NB4 (cell line): ENCODE results near the gene SLC25A46.

ENCODE experiments used
- TF ChIP-seq, protein P1 (sequence below): IDR thresholded peaks from 2 replicates; pipeline ENCODE4 v1.6.1; 2011; ENCODE audit warnings: low read depth, low read length
- TF ChIP-seq, protein P2 (sequence below): IDR thresholded peaks from one replicate; pipeline ENCODE4 v1.5.1; 2012; ENCODE audit warnings: low read depth, low read length

- TF ChIP-seq, protein P1, sequence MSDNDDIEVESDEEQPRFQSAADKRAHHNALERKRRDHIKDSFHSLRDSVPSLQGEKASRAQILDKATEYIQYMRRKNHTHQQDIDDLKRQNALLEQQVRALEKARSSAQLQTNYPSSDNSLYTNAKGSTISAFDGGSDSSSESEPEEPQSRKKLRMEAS, result no peak
- TF ChIP-seq, protein P2, sequence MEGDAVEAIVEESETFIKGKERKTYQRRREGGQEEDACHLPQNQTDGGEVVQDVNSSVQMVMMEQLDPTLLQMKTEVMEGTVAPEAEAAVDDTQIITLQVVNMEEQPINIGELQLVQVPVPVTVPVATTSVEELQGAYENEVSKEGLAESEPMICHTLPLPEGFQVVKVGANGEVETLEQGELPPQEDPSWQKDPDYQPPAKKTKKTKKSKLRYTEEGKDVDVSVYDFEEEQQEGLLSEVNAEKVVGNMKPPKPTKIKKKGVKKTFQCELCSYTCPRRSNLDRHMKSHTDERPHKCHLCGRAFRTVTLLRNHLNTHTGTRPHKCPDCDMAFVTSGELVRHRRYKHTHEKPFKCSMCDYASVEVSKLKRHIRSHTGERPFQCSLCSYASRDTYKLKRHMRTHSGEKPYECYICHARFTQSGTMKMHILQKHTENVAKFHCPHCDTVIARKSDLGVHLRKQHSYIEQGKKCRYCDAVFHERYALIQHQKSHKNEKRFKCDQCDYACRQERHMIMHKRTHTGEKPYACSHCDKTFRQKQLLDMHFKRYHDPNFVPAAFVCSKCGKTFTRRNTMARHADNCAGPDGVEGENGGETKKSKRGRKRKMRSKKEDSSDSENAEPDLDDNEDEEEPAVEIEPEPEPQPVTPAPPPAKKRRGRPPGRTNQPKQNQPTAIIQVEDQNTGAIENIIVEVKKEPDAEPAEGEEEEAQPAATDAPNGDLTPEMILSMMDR, result no peak
These were observed 14.8 kb downstream of the SLC25A46 start for GRCh38 chr5:110753600-110753999.
